HCT116 (cell line): ENCODE data around the gene TFCP2.

Experiments used
- ELF1 ChIP-seq: IDR thresholded peaks from 2 replicates; pipeline ENCODE4 v1.6.1; 2012; ENCODE audit warnings: low read depth, borderline replicate concordance
- POLR2A ChIP-seq: IDR thresholded peaks from 2 replicates; pipeline ENCODE4 v1.7.0; 2011; ENCODE audit warnings: borderline replicate concordance; ENCODE audit not compliant: insufficient read depth, insufficient read length; ENCODE audit errors: extremely low read depth

DNA sequence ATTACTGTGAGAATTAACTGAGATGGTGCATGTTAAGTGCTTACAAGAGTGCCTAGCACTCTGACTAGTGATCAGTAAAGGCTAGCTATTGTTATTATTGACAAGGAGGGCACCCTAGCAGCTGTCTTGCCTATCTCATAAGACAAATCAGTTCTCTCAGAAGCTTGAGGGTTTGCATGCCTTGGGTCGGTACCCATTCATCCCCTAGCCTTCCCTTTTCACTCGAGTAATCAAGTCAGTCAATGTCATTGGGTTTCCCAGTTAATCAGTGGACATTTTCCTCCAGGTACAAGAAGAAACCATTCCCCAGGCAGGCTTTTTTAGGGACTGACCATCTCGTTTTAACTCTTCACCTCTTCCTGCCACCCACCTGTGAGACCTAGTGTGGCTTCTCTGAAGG is 10.4 kb upstream of the TFCP2 start:
- TF ChIP-seq POLR2A (no peak), ELF1 (no peak)
